ES-I3 (cell line): Measurements from ENCODE around the gene C4orf17.

Experiments
- H3K36me3 ChIP-seq: 2 replicates; pipeline ENCODE4 v1.6.1; 2013; ENCODE audit warnings: mild to moderate bottlenecking, low read length, control low read depth, moderate library complexity; ENCODE audit not compliant: insufficient read depth
- H3K4me1 ChIP-seq: 2 replicates; pipeline ENCODE4 v1.6.1; 2013; ENCODE audit warnings: mild to moderate bottlenecking, control low read depth, low read length; ENCODE audit not compliant: insufficient read depth
- H3K9ac ChIP-seq: 2 replicates; pipeline ENCODE4 v1.6.1; 2013; ENCODE audit warnings: low read depth, mild to moderate bottlenecking, low read length, moderate library complexity
- H3K9me3 ChIP-seq: 2 replicates; pipeline ENCODE4 v1.6.1; 2013; ENCODE audit warnings: mild to moderate bottlenecking, low read length, moderate library complexity; ENCODE audit not compliant: control insufficient read depth, insufficient read depth

Gene C4orf17

DNA sequence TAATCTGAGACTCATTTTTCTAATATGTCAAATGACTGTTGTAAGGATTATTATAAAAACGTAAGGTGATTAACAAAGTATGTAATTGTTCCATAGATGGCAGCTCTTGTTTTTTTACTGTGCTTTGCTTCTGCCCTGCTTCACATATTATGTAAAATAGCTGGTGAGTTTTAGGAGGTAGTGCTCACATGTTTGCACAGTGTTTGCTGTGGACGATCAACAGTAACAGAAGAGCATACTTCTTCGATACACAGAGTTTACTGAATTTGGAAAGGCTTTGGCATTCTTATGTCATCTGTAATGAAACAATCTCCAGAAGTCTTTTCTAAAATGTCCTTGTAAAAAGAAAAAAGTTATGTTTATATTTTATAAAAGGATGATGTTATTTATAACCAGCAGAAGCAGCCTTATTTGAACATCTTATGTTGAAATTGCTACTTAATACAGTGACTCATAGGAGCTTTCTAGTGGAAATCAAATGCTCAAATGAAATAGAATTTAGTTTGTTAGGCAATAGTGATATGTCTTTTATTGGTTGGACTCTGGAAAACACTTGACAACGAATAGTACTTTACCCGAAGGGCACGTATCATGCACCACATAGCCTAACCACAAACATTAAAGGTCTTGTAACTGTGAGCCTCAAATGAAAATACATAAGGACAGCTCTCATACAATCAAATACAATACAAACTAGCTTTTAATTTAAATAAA lies 61.9 kb downstream of the C4orf17 start:
- no peak overlapping the region for H3K9ac ChIP-seq
- H3K4me1 ChIP-seq = peaks cover 7% of the 10 kb centered on the region
- H3K9me3 ChIP-seq = no peaks in the 10 kb centered on the region
- H3K36me3 ChIP-seq = no peaks in the 10 kb centered on the region

DNA sequence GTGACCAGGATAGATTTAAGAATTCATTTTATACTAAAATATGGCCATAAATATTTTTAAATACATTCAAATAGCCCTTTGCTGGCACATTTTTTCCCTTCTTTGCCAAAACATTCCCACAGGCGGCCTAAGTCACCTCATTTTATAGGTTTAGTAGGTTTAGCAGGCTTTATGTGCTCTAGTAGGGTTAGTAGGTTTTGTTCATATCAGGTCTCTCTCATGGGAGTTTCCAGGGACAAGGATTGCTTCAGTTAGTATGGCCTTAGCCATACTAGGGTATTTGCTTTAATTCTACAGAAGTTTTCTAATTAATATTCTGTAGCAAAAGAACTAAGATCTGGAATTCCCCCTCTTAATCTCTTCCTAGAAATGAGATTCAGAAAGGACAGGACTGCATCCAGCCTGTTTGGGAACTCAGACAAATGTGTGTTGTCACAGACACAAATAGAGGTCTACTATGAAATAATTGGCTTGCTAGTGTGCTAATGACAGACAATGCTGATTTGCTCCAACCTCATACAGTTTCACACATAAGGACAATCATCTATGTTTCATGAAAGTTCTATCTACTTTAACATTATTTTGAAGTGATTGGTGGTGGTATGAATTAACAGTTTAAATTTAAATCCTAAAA lies 63.0 kb downstream of the C4orf17 start:
- Histone ChIP-seq H3K9ac (no peak overlapping the region), H3K4me1 (peaks cover 7% of the 10 kb centered on the region), H3K36me3 (no peaks in the 10 kb centered on the region), H3K9me3 (no peaks in the 10 kb centered on the region)

DNA sequence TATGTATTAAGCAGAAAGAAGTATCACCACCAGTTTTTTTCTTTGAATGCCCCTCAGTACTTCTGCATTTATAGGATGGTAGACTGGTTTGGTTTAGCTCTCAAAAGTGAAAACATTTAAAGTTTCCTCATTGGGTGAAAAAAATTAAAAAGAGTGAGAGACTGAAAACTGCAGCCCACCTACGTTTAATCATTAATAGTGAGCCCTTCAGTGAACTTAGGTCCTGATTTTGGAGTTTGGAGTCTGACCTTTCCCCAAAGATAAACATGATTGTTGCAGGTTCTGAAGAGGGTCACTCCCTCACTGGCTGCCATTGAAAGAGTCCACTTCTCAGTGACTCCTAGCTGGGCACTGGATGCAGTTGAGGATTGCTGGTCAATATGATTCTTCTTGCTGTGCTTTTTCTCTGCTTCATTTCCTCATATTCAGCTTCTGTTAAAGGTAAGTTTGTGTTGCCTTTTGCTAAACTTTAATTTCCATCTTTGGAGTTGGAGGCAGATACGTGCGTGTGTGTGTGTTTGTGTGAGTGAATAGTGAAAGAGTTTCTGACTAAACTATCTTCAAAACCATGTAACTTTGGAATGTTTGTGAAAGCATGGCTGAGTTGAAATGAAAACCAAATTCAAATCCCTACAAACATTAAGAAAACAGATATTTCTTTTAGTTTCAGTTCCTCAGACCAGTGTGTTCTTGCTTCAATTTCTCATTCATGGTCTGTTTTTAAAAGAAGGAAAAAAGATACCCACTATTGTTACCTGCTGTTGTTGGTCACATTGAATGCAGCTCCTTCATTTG lies 63.9 kb downstream of the C4orf17 start, which contains the start of gene MTTP:
MTTP (plus strand) TSS at position 295 of the 795 bp plus-strand sequence; CDS start at position 381, 86 bp downstream.
- Histone ChIP-seq H3K9me3 (no peaks in the 10 kb centered on the region), H3K9ac (no peak within 1 kb of the TSS), H3K36me3 (no peaks in the 10 kb centered on the region), H3K4me1 (peaks cover 7% of the 10 kb centered on the region)

DNA sequence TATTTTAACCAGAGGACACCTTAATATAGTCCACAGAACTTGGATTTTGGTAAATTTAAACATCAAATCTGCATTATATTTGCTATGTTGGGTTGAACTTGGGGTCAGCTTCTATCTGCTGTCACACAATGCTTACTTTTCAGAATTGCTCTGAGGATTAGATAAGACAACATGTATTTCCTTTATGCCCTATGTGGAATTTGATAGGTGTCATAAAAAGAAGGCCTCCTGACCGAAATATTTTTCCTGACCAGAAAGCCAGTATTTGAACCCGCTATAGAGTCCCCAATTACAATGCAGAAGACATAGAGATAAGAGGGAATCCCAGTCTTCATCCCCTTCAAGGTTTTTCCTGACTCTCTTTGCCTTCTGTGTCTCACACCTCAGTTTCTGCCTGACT lies 67.9 kb downstream of the C4orf17 start:
- Histone ChIP-seq H3K36me3 (no peaks in the 10 kb centered on the region), H3K9me3 (no peaks in the 10 kb centered on the region), H3K9ac (no peak overlapping the region), H3K4me1 (peaks cover 7% of the 10 kb centered on the region)

DNA sequence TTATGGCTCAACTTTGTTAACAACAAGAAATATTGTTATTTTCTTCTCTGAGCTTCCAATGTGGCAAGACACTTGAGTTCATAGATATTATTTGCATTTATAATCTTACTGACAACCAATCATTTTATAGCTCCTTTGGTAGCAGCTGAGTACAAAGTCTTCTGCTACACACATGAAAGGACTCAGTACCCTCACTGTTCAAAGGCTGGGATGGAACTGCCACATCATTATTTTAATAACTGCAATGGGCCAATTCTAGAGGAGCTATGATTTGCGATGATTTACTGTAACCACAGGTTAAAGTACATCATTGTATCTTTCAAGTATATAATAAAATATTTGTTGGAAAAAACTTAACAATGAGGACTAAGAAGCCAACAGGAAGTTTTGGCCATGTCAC lies 74.7 kb downstream of the C4orf17 start:
- no peaks in the 10 kb centered on the region for H3K36me3 ChIP-seq
- H3K4me1 ChIP-seq = no peaks in the 10 kb centered on the region
- H3K9ac ChIP-seq = no peak overlapping the region
- H3K9me3 ChIP-seq = no peaks in the 10 kb centered on the region

DNA sequence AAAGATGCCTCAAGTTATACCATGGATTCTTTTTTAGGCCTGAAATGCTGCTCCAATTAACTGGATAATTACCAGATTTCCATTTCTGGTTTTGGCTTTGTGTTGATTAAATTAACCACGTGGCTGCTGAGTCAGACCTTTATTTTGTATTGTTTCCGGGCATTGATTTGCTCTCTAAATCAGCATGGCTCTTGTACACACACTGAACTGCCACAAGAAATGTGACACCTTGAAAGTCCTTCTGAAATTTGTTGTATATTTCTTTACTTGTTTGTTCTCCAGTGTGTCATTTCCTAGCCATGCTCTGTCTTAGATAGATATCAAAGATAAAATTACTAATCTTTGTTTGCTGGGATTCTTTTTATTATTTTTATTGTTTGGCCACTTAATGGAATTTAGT lies 75.5 kb downstream of the C4orf17 start:
- Histone ChIP-seq H3K9me3 (no peaks in the 10 kb centered on the region), H3K4me1 (no peaks in the 10 kb centered on the region), H3K9ac (no peak overlapping the region), H3K36me3 (no peaks in the 10 kb centered on the region)

DNA sequence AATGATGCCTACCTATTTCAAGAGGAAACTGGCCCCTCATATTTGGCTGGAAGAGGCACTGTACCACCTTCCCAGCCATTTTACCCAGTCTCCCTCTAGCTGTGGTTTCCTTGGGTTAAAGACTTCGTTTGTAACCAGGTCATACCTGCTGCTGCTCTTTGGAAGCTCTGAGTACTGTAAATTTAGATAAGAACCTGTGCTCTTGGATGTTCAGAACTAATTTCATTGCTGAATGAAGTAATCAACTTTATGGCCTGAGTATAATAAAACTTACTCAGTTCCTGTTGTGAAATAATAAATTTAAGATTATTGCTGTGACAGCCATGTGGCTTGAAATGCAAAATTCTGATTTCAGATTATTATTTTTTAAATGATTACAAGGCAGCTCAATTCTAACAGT lies 76.0 kb downstream of the C4orf17 start:
- H3K9me3 ChIP-seq = no peaks in the 10 kb centered on the region
- no peaks in the 10 kb centered on the region for H3K4me1 ChIP-seq
- no peak overlapping the region for H3K9ac ChIP-seq
- H3K36me3 ChIP-seq = no peaks in the 10 kb centered on the region

DNA sequence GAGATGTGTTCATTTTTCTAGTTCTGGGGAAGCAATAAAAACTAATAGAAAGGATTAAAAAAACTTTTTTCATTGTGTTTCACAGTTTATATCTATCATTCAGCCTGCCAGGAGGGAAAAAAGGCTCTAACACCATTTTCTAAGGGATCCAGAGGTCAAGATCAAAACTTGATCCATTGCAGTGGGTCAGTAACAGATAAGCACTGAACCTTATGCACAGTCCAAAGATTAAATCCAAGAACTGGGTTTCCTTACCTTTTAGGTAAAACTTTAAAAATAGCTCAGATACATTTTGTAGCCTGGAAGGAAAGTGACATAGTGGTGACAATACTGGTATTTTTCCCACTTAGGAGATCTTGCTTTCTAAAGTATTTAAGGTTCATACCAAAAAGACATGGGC lies 76.5 kb downstream of the C4orf17 start:
- Histone ChIP-seq H3K4me1 (no peaks in the 10 kb centered on the region), H3K9me3 (no peaks in the 10 kb centered on the region), H3K9ac (no peak overlapping the region), H3K36me3 (no peaks in the 10 kb centered on the region)

DNA sequence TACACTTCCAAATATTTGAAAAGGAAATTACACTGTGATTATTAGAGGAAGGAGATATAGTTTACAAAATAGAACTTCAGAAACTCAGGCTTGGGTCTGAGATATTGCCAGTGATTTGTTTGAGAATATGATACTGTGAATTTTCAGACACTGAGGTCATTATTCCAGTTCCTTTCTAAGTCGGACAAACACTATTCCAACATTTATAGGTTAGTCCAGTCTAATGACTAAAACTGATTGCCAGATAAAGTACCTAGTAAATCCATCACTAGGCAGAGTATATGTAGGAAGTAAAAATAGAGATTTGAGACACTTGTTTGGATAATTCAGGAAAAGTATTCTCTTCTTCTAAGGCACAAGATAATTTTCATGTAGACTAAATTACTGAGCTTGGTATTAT lies 77.0 kb downstream of the C4orf17 start:
- Histone ChIP-seq H3K9me3 (no peaks in the 10 kb centered on the region), H3K9ac (no peak overlapping the region), H3K4me1 (no peaks in the 10 kb centered on the region), H3K36me3 (no peaks in the 10 kb centered on the region)

DNA sequence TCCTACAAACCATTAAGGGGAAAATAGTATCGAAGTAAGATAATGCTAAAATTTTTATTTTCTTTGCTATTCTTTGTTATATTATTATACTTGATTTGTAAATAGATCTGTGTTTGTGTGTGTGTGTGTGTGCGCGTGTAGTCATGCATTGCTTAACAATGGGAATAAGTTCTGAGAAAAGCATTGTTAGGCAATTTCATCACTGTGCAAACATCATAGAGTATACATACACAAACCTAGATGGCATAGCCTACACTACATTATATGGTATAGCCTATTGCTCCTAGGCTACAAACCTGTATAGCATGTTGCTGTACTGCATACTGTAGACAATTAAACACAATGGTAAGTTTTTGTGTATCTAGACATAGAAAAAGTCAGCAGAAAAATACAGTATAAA lies 80.9 kb downstream of the C4orf17 start:
- no peak overlapping the region for H3K9ac ChIP-seq
- no peaks in the 10 kb centered on the region for H3K4me1 ChIP-seq
- no peaks in the 10 kb centered on the region for H3K9me3 ChIP-seq
- no peaks in the 10 kb centered on the region for H3K36me3 ChIP-seq
